Activated CD8-positive, alpha-beta memory T cell treated with anti-CD3 and anti-CD28 coated beads for 1 hour (primary cell): ENCODE results near the gene PRKCB.

Source experiments
- DNase-seq, 2 donors: peaks; one replicate each; pipeline ENCODE4 v3.0.0-alpha.2; 2020; ENCODE audit warnings: low read depth in 1 of 2; ENCODE audit errors: extremely low read depth in 1 of 2

PRKCB gene

DNA sequence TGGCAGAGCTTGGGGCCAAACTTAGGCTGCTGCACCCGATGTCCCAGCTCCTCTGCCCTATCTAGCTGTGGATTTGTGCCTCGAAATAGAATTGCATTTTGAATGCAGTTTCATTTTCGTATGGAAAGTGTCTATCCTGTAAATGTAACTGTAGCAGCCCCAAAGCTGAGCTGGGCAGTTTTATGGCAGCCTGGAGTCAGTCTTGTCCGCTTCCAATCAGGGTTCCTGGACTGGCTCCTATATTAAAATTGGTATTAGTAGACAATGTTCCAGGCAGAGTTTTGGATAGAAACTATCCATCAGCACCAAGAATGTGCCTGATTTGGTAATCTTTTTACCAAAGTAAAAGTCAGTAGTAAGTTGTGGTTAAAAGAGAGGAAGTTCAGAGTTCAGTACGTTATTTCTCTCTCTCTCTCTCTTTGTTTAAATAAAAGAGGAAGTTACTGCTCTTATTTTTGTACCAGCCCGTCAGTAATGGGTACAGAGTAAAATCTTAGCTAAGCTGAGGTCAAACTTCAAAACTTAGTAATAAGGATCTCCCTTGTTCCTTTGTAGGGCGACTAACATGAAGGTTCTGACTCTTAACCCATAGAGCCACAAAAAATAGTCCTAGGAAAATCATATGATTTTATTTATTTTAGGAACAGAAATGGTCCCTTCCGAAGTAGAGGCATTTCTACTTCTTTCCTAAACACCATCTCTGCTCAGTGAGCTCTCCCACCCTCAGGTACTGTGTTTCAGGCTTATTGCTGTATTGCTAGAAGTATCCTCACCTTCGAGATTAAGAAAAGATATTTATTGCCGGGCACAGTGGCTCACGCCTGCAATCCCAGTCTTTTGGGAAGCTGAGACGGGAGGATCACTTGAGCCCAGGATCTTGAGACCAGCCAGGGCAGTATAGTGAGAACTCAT is 28.0 kb downstream of the PRKCB start:
- no peak for DNase-seq

DNA sequence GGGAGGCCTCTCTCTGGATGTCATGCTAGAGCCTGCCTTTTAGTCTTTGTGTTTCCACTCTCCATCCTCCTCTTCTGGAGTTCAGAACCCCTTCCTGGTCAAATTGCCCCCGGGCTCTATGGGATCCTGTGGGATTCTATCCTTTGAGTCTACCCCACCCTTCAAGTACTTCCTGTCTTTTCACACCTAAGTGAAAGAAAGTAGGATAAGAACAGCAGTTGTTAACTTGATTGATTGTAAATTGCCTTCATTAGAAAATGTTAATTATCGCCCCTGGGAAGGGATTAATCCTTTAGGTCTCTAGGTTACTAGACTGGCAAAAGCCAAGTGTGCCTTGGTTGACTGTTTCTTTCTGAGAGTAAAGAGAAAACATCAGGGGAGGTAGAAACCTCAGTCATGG is 30.1 kb downstream of the PRKCB start:
- no peak for DNase-seq

DNA sequence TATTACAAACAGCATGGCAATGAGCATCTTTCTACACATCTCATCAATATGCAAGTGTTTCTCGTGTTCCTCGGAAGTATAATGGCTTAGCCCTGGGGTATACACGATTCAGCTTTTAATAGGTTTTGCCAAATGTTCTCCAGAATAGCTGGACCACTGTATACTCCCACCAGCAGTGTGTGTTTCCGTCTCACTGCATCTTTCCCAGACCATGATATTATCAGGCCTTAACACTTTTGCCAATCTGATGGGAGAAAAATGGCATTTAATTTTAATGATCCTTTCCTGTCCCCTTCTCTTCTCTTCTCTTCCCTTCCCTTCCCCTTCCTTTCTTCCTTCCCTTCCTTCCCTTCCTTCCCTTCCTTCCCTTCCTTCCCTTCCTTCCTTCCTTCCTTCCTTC is 30.8 kb downstream of the PRKCB start:
- no peak for DNase-seq

DNA sequence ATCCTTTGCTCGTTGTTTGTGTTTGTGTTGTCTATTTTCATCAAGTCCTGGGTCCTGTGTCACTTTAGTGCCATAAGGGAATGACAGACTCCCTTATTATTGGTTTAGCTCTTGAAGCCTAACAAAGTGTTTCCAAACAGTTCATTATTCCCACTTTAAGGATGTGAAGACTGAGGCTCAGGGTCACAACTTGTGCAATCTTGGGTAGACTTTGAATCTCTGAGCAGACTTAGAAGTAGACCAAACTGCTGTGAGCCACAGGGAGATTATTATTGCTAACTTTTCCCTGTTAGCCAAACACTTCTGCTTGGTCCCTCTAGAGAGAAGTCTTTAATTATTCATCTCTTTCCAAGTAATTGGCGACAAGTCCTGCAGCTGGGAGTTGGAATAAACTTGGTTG is 31.8 kb downstream of the PRKCB start:
- DNase-seq: no peak

GRCh38 chr16:23868136-23868535 is 32.4 kb downstream of the PRKCB start:
- DNase-seq: no peak

DNA sequence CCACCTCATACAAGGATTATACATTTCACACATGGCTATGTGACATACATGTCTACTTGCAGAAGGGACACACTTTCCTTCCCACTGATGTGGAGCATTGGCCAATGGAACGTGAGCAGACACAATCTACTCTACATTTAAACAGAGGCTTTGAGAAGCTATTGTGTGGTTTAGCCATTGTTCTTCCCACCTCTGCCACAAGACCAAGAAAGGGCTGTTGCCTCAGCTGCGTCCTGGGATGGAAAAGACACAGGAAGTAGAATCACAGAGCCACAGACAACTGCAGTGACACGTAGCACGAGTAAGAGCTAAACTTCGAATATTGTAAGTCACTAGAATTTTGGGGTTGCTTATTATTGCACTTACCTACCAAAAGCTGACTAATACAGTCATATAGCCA is 33.3 kb downstream of the PRKCB start:
- no peak for DNase-seq

DNA sequence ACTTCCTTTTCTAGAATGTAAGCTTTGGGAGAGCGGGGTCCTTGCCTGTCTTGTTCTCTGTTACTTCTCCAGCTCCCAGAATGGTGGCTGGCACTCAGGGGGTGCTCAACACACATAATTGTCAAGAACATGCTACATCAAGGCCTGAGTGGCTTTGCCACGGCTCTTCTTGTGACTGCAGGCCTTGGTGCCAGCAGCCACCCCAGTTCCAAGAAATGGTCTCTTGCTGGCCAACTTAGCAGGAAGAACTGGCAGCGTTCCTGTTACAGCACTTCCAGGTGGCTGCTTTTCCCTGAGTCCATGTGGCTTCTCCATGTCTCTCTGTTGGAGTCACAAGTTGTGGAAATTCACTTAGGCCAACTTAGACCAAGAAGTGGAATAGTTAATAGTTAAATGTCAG is 36.1 kb downstream of the PRKCB start:
- no peak for DNase-seq

DNA sequence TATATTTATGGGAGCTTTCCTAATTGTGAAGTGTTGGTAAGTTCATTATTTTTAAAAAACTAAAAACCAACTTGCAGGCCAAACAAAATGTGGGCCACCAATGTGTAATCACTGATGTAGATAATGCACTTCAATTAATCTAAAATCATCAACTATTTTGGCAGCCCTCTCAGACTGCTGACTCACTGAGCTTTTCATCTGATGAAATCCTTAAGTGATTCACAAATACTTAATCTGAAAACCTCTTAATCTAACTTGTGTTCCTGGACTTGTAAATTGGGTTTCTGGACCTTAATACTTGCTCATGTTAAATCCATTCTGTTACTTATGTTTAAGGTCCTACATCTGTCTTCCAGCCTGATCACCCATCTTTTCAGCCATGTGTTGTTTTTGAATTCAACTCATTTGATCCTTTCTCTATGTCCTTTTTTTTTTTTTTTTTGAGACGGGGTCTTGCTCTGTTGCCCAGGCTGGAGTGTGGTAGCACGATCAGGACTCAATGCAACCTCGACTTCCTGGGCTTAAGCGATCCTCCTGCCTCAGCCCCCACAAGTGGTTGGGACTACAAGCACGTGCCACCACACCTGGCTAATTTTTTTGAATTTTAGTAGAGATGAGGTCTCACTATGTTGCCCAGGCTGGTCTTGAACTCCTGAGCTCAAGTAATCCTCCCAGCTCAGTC is 39.0 kb downstream of the PRKCB start:
- no peak for DNase-seq

DNA sequence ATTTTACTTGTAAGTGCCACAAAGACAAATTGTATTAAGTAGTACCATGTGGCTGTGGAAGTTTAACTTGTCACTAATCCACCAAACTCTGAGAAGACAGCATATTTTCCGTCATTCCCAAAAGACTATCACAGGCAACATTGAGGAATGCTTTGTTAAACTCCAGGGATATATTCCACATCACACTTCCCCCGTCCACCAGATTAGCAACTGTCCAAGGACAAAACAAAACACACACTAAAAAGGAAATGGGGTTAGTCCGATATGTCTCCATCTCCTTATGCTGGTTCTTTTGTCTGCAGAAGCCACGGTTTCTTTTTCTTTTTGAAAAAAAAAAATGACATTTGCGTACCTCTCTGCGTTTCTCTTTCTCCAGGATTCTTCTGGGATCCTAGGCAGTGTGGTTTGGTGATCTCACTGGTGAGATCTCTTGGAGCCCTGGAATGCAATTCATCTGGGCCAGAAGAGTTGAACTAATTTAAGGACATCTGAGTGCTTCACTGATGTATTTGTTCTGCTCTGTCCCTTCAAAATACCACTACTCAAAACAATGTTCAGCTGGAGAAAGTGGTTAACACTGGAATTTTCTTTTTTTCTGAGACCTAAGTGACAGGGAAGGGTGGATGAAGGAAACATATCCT is 40.6 kb downstream of the PRKCB start:
- no peak for DNase-seq

- DNase-seq: no peak
These were observed 41.6 kb downstream of the PRKCB start for GRCh38 chr16:23877107-23878070.

GRCh38 chr16:23879735-23880373 is 44.1 kb downstream of the PRKCB start:
- DNase-seq: no peak

- DNase-seq: no peak
These were observed 53.4 kb downstream of the PRKCB start for GRCh38 chr16:23889189-23889588.

- DNase-seq: no peak
These were observed 58.2 kb downstream of the PRKCB start for GRCh38 chr16:23893986-23894385.

DNA sequence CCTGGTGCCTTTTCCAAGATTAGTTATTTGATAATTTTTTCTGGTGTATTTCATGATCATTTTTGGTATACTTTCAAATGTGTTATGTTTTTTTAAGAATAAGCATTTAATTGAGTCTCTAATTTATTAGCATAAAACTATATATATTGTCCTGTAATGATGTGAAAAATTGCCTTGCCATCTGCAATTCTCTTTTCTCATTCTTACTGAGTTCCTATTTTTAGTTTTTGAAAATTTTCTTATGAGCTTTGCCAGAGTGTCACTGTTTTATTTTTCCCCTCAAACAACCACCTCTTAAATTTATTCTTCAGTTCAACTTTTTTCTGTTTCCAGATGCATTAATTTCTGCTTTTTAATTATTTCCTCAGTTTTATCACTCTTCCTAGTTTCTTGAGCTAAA is 59.3 kb downstream of the PRKCB start:
- no peak for DNase-seq

- DNase-seq: no peak
These were observed 61.3 kb downstream of the PRKCB start for GRCh38 chr16:23896832-23897821.

- DNase-seq: no peak
These were observed 63.1 kb downstream of the PRKCB start for GRCh38 chr16:23898682-23899430.

DNA sequence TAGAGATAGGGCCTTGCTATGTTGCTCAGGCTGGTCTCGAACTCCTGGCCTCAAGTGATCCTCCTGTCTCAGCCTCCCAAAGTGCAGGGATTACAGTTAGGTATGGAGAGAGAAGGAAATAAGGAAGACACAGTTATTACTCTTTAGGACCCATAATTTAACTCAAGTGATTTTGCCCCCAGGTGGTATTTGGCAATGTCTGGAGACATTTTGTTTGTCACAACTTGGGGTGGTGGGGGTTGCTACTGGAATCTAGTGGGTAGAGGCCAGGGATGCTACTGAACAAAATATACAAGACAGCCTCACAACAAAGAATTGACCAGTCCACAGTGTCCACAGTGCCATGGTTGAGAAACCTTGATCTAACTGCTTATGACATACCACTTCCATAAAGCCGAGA is 64.1 kb downstream of the PRKCB start:
- DNase-seq: no peak

- DNase-seq: no peak
These were observed 64.8 kb downstream of the PRKCB start for GRCh38 chr16:23900480-23901177.
